GM12878 (cell line): Measurements from ENCODE around the gene CEP131. TPM values are rescaled to one million over a fixed set of nuclear protein-coding genes. Genes with fewer than 3 reads are reported as not detected.

ENCODE experiments used
- CEBPB ChIP-seq, 2 experiments: fragments of 150-350 bp in 1 of 2; IDR thresholded peaks; 2 replicates each; pipeline ENCODE4 v1.6.1; 2012 to 2014; ENCODE audit warnings: low read depth in 2 of 2, low read length in 2 of 2, borderline replicate concordance in 1 of 2, inconsistent platforms in 1 of 2
- EP300 ChIP-seq, 2 experiments: fragments of 150-350 bp in 1 of 2; IDR thresholded peaks; 2 replicates each; pipeline ENCODE4 v1.6.1; 2011 to 2012; ENCODE audit warnings: low read depth in 2 of 2, low read length in 2 of 2, borderline replicate concordance in 1 of 2, improper control_type of control experiment in 1 of 2, inconsistent platforms in 1 of 2; ENCODE audit not compliant: control insufficient read depth in 1 of 2
- EZH2 ChIP-seq: IDR thresholded peaks from 2 replicates; pipeline ENCODE4 v1.6.1; 2012; ENCODE audit warnings: low read depth, mild to moderate bottlenecking, control low read depth, inconsistent platforms, low read length, borderline replicate concordance; ENCODE audit not compliant: control insufficient read depth
- FOXM1 ChIP-seq: IDR thresholded peaks from 2 replicates; pipeline ENCODE4 v1.6.1; 2012; ENCODE audit warnings: low read depth, mild to moderate bottlenecking, inconsistent platforms, low read length, moderate library complexity
- HDAC6 ChIP-seq: fragments of 200-600 bp; sonication (generic); IDR thresholded peaks from one replicate; pipeline ENCODE4 v1.8.0; 2017; ENCODE audit warnings: antibody characterized with exemption; ENCODE audit not compliant: unreplicated experiment
- IKZF1 ChIP-seq: fragments of 450-650 bp; conservative IDR thresholded peaks from 2 replicates; pipeline ENCODE4 v1.6.1; 2017; ENCODE audit warnings: antibody characterized with exemption, mild to moderate bottlenecking
- MEF2B ChIP-seq: fragments of 450-650 bp; IDR thresholded peaks from 2 replicates; pipeline ENCODE4 v1.6.1; 2018; ENCODE audit warnings: mild to moderate bottlenecking, moderate library complexity; ENCODE audit not compliant: partially characterized antibody, poor library complexity, severe bottlenecking
- MTA2 ChIP-seq: fragments of 450-650 bp; IDR thresholded peaks from 2 replicates; pipeline ENCODE4 v1.6.1; 2016; ENCODE audit warnings: low read depth, mild to moderate bottlenecking, moderate library complexity
- NR2C2 ChIP-seq: IDR thresholded peaks from 2 replicates; pipeline ENCODE4 v1.6.1; 2011; ENCODE audit warnings: borderline replicate concordance, low read depth; ENCODE audit not compliant: control insufficient read depth, insufficient read length
- NR2F1 ChIP-seq: fragments of 450-650 bp; conservative IDR thresholded peaks from 2 replicates; pipeline ENCODE4 v1.6.1; 2017; ENCODE audit warnings: mild to moderate bottlenecking
- PAX5 ChIP-seq: IDR thresholded peaks from 2 replicates; pipeline ENCODE4 v1.6.1; 2011; ENCODE audit warnings: low read depth, low read length, borderline replicate concordance
- POLR2AphosphoS2 ChIP-seq: IDR thresholded peaks from 2 replicates; pipeline ENCODE4 v1.6.1; 2011; ENCODE audit warnings: low read depth, mild to moderate bottlenecking, low read length, improper control_type of control experiment, moderate library complexity
- SMAD1 ChIP-seq: fragments of 450-650 bp; IDR thresholded peaks from 2 replicates; pipeline ENCODE4 v1.6.1; 2018; ENCODE audit warnings: mild to moderate bottlenecking, low read depth; ENCODE audit not compliant: partially characterized antibody
- TAF1 ChIP-seq: IDR thresholded peaks from 2 replicates; pipeline ENCODE4 v1.6.1; 2011; ENCODE audit warnings: mild to moderate bottlenecking, low read depth, low read length, borderline replicate concordance
- TCF3 ChIP-seq: IDR thresholded peaks from 2 replicates; pipeline ENCODE4 v1.6.1; 2012; ENCODE audit warnings: low read depth, mild to moderate bottlenecking, low read length, borderline replicate concordance; ENCODE audit not compliant: insufficient read depth
- YY1 ChIP-seq: IDR thresholded peaks from 2 replicates; pipeline ENCODE4 v1.6.1; 2011; ENCODE audit warnings: low read depth, mild to moderate bottlenecking, low read length
- ZNF24 ChIP-seq: fragments of 450-650 bp; IDR thresholded peaks from 2 replicates; pipeline ENCODE4 v1.6.1; 2017; ENCODE audit warnings: antibody characterized with exemption, mild to moderate bottlenecking
- polyA plus RNA-seq, 11 experiments: library from polyadenylated mRNA; depleted of rRNA in 4 of 11; unstranded in 6 of 11; stranded (reverse) in 5 of 11; fragments of >200 nt; fragmentation: Nextera tagmentation in 4 of 11; fragmentation: Illumina TruSeq in 1 of 11; extraction: Ambion mirVana in 4 of 11; extraction: Trizol in 1 of 11; gene quantifications; 1 replicate in 1 of 11; 2 replicates in 10 of 11; pipeline versions ENCODE4 v1.2.1 to v1.2.3, GENCODE V29; 2011 to 2016; ENCODE audit warnings: inconsistent platforms in 2 of 11, missing spikeins in 2 of 11, low read depth in 1 of 11
- total RNA-seq, 4 experiments: library from RNA; depleted of rRNA in 3 of 4; stranded (reverse); fragments of >200 nt in 3 of 4; fragmentation: Illumina TruSeq in 1 of 4; extraction: Trizol in 1 of 4; gene quantifications; 2 replicates each; pipeline versions ENCODE4 v1.2.1 to v1.2.3, GENCODE V29; 2013 to 2021
- TF ChIP-seq, protein P1 (sequence below): fragments of 450-650 bp; formaldehyde crosslinking; IDR thresholded peaks from 2 replicates; pipeline ENCODE4 v1.5.0; 2022; ENCODE audit warnings: mild to moderate bottlenecking, missing genetic modification characterization
- TF ChIP-seq, protein P2 (sequence below): fragments of 450-650 bp; IDR thresholded peaks from 2 replicates; pipeline ENCODE4 v1.6.1; 2017; ENCODE audit warnings: borderline replicate concordance
- TF ChIP-seq, protein P3 (sequence below): fragments of 450-650 bp; formaldehyde crosslinking; IDR thresholded peaks from 2 replicates; pipeline ENCODE4 v1.4.0; 2020; ENCODE audit warnings: mild to moderate bottlenecking, moderate library complexity

Gene CEP131
- total and polyA plus RNA-seq, 10 of the 15 experiments (the other 5 are each of a cell fraction or from before 2014, with no cell fraction given) = 0.05 to 17.3 (median 6.7) TPM

DNA sequence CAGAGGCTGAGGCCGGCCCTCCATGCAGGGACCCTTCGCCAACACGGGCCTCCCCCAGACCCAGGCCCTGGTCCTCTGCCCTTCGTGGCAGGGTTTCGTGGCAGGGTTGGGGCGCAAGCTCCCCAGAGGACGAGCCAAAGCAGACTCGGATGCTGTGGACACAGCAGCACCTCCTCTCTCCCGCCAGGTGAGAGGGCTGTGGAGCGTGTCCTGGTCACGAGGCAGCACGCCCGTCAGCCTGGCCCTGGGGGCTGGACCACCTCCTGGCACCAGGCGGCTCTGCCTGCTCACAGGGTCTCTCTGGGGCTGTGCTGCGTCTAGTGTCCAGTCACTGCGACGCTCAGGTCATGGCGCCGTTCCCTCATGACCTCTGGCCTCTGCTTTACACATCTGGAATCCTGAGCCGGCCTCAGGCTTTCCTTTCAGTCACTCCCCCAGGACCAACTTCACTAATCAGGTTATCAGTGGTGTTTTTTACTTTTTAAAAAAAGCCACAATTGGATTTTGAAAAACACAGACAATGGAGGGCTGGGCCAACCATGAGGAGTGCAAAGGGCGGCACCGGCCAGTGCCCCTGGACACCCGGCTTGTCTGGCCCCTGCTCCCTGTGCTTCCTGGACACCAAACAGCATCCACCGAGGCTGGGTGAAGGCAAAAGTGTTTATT is 21.7 kb upstream of the CEP131 start (continued):
- TF ChIP-seq, protein P1, sequence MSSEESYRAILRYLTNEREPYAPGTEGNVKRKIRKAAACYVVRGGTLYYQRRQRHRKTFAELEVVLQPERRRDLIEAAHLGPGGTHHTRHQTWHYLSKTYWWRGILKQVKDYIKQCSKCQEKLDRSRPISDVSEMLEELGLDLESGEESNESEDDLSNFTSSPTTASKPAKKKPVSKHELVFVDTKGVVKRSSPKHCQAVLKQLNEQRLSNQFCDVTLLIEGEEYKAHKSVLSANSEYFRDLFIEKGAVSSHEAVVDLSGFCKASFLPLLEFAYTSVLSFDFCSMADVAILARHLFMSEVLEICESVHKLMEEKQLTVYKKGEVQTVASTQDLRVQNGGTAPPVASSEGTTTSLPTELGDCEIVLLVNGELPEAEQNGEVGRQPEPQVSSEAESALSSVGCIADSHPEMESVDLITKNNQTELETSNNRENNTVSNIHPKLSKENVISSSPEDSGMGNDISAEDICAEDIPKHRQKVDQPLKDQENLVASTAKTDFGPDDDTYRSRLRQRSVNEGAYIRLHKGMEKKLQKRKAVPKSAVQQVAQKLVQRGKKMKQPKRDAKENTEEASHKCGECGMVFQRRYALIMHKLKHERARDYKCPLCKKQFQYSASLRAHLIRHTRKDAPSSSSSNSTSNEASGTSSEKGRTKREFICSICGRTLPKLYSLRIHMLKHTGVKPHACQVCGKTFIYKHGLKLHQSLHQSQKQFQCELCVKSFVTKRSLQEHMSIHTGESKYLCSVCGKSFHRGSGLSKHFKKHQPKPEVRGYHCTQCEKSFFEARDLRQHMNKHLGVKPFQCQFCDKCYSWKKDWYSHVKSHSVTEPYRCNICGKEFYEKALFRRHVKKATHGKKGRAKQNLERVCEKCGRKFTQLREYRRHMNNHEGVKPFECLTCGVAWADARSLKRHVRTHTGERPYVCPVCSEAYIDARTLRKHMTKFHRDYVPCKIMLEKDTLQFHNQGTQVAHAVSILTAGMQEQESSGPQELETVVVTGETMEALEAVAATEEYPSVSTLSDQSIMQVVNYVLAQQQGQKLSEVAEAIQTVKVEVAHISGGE (CRISPR knock-in tag) = no peak
- 0 out of 2 replicates have a peak, but pooled peaks have one; percentile 9 for TF ChIP-seq TCF3
- no peak for TF ChIP-seq NR2C2
- TF ChIP-seq, protein P2, sequence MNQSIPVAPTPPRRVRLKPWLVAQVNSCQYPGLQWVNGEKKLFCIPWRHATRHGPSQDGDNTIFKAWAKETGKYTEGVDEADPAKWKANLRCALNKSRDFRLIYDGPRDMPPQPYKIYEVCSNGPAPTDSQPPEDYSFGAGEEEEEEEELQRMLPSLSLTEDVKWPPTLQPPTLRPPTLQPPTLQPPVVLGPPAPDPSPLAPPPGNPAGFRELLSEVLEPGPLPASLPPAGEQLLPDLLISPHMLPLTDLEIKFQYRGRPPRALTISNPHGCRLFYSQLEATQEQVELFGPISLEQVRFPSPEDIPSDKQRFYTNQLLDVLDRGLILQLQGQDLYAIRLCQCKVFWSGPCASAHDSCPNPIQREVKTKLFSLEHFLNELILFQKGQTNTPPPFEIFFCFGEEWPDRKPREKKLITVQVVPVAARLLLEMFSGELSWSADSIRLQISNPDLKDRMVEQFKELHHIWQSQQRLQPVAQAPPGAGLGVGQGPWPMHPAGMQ = no peak
- TF ChIP-seq MEF2B = no peak
- TF ChIP-seq EZH2 = no peak
- 0 out of 2 replicates have a peak, but pooled peaks have one; percentile 57 for TF ChIP-seq PAX5
- TF ChIP-seq POLR2AphosphoS2 = 0 out of 2 replicates have a peak, but pooled peaks have one; percentile 12
- TF ChIP-seq YY1 = no peak
- no peak for TF ChIP-seq SMAD1
- no peak for TF ChIP-seq EP300 (IDR thresholded peaks at IDR 0.05; ENCODE audit: borderline replicate concordance in 1 of 2, control insufficient read depth in 1 of 2, low read depth in 2 of 2, low read length in 2 of 2)
- no peak for TF ChIP-seq ZNF24
- TF ChIP-seq NR2F1 = peak; percentile 17; the same call in 1 of the 2 replicates
- no peak for TF ChIP-seq TAF1
- no peak for TF ChIP-seq IKZF1
- no peak for TF ChIP-seq HDAC6
- TF ChIP-seq CEBPB (IDR thresholded peaks at IDR 0.05; ENCODE audit: borderline replicate concordance in 1 of 2, low read depth in 2 of 2, low read length in 2 of 2) = no peak
- no peak for TF ChIP-seq MTA2
- TF ChIP-seq FOXM1 = no peak
- TF ChIP-seq, protein P3, sequence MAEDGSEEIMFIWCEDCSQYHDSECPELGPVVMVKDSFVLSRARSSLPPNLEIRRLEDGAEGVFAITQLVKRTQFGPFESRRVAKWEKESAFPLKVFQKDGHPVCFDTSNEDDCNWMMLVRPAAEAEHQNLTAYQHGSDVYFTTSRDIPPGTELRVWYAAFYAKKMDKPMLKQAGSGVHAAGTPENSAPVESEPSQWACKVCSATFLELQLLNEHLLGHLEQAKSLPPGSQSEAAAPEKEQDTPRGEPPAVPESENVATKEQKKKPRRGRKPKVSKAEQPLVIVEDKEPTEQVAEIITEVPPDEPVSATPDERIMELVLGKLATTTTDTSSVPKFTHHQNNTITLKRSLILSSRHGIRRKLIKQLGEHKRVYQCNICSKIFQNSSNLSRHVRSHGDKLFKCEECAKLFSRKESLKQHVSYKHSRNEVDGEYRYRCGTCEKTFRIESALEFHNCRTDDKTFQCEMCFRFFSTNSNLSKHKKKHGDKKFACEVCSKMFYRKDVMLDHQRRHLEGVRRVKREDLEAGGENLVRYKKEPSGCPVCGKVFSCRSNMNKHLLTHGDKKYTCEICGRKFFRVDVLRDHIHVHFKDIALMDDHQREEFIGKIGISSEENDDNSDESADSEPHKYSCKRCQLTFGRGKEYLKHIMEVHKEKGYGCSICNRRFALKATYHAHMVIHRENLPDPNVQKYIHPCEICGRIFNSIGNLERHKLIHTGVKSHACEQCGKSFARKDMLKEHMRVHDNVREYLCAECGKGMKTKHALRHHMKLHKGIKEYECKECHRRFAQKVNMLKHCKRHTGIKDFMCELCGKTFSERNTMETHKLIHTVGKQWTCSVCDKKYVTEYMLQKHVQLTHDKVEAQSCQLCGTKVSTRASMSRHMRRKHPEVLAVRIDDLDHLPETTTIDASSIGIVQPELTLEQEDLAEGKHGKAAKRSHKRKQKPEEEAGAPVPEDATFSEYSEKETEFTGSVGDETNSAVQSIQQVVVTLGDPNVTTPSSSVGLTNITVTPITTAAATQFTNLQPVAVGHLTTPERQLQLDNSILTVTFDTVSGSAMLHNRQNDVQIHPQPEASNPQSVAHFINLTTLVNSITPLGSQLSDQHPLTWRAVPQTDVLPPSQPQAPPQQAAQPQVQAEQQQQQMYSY (CRISPR knock-in tag) = no peak
